ENCODE measurements around the gene SPATA6L. TPM values are rescaled to one million over a fixed set of nuclear protein-coding genes. Genes with fewer than 3 reads are reported as not detected.

SPATA6L gene
- total and polyA plus RNA-seq, 9 of the 15 experiments (the other 6 are each of a cell fraction or from before 2014, with no cell fraction given): 0.03 to 1.00 (median 0.08) TPM; not detected in 4

GRCh38 chr9:4689687-4690104 is 23.4 kb upstream of the SPATA6L start:
- ChIA-PET CTCF (ENCODE audit: low intra/inter-chr PET ratio) (no interaction called here), POLR2A (no interaction called here)
- no peaks in the 10 kb centered on the region for H3K9me1 ChIP-seq (ENCODE audit: control insufficient read depth, insufficient read depth, low read length)
- no peak; the same call in 2 of the 3 replicates for ATAC-seq
- no peak for FAIRE-seq
- in situ Hi-C loops (cut with MboI): no loop called here
- no peak overlapping the region for H2AFZ ChIP-seq (ENCODE audit: low read depth, low read length)
- H3K9me3 ChIP-seq (replicated peaks; ENCODE audit: control insufficient read depth, insufficient read depth, low read depth, low read length): no peaks in the 10 kb centered on the region
- WGBS (ENCODE audit: insufficient coverage, low coverage, missing lambda C conversion rate): 69% methylated on average over 1 of the region's 1 CpG
- H4K20me1 ChIP-seq (replicated peaks; ENCODE audit: control insufficient read depth, insufficient read depth, low read length): no peaks in the 10 kb centered on the region
- no TSS peak for BruUV-seq (replicated peaks)
- peaks cover 33% of the 10 kb centered on the region for H3K79me2 ChIP-seq (ENCODE audit: control insufficient read depth, insufficient read depth, low read length)
- H3K4me3 ChIP-seq: no peak overlapping the region
- H3K4me2 ChIP-seq (ENCODE audit: insufficient read depth, low read length): no peak overlapping the region
- DNase-seq (ENCODE audit: extremely low read depth in 1 of 4, low spot score in 3 of 4): no peak
- peak overlapping the region; percentile 59; the same call in 1 of the 3 replicates for H3K27ac ChIP-seq (ENCODE audit: extremely low read depth, low read depth, low read length)
- intact Hi-C loops (cut with micrococcal nuclease): no loop called here
- no peaks in the 10 kb centered on the region for H3K27me3 ChIP-seq (ENCODE audit: control insufficient read depth in 2 of 2, insufficient read depth in 2 of 2, low read length in 2 of 2)
- H3K4me1 ChIP-seq (replicated peaks in 1 of 2; ENCODE audit: control insufficient read depth in 2 of 2, insufficient read depth in 2 of 2, low read length in 2 of 2): peaks cover 3 to 15% of the 10 kb centered on the region in 2 experiments; a peak in 3 of 5 replicates
- TF ChIP-seq E2F4 (CRISPR knock-in tag; IDR thresholded peaks at IDR 0.05; ENCODE audit: low read depth): no peak
- no peak for TF ChIP-seq KLF13 (tag; IDR thresholded peaks at IDR 0.05; ENCODE audit: borderline replicate concordance, low read depth)
- TF ChIP-seq FOXJ3 (CRISPR knock-in tag; IDR thresholded peaks at IDR 0.05): no peak
- TF ChIP-seq ZFX (CRISPR knock-in tag; IDR thresholded peaks at IDR 0.05): no peak
- TF ChIP-seq HMGXB4 (CRISPR knock-in tag; IDR thresholded peaks at IDR 0.05): no peak
- TF ChIP-seq PYGO2 (tag; IDR thresholded peaks at IDR 0.05): no peak
- no peak for TF ChIP-seq TOE1 (IDR thresholded peaks at IDR 0.05; ENCODE audit: borderline replicate concordance)
- no peak for TF ChIP-seq TOE1 (CRISPR knock-in tag; IDR thresholded peaks at IDR 0.05; ENCODE audit: borderline replicate concordance, low read depth)
- no peak for TF ChIP-seq RHOXF2B (CRISPR knock-in tag; conservative IDR thresholded peaks at IDR 0.05)
- TF ChIP-seq CBX1 (IDR thresholded peaks at IDR 0.05; ENCODE audit: low read depth): no peak
- TF ChIP-seq ZNF217 (CRISPR knock-in tag; IDR thresholded peaks at IDR 0.05): no peak
- peaks cover 64% of the 10 kb centered on the region; the same call in 2 of the 3 replicates for H3K36me3 ChIP-seq (ENCODE audit: control insufficient read depth, insufficient read depth, low read length)
- H3K9ac ChIP-seq (ENCODE audit: insufficient read depth in 1 of 2, low read depth in 2 of 2, low read length in 2 of 2): no peak overlapping the region

Data from K562 (cell line).